ENCODE results near the gene PHF20.

GRCh38 chr20:35942243-35942642, 170.4 kb downstream of the PHF20 start:
- TF ChIP-seq POLR2A (IDR thresholded peaks at IDR 0.05): no peak
- no peak for TF ChIP-seq CTCF (IDR thresholded peaks at IDR 0.05)
- TF ChIP-seq POLR2AphosphoS5 (IDR thresholded peaks at IDR 0.05): no peak

Data from breast epithelium (tissue), 3 donors.